ENCODE data around the gene ABLIM3.

Gene ABLIM3

GRCh38 chr5:149132474-149132873, 8.8 kb upstream of the ABLIM3 start:
- no peak for DNase-seq

GRCh38 chr5:149133795-149134777, 7.2 kb upstream of the ABLIM3 start:
- DNase-seq, result peak in 1 of 56 donors; percentile 20

GRCh38 chr5:149134778-149135500, 6.4 kb upstream of the ABLIM3 start:
- no peak for DNase-seq

GRCh38 chr5:149135536-149136201, 5.6 kb upstream of the ABLIM3 start:
- no peak for DNase-seq

GRCh38 chr5:149138182-149138923, 2.9 kb upstream of the ABLIM3 start:
- no peak for DNase-seq

GRCh38 chr5:149140197-149141002, 893 bp upstream of the ABLIM3 start:
- DNase-seq, result no peak

GRCh38 chr5:149141957-149142851, 911 bp downstream of the ABLIM3 start:
- DNase-seq, result peak in 40 of 56 donors; percentile 12 to 73 (median 44)

GRCh38 chr5:149143470-149143869, 2.2 kb downstream of the ABLIM3 start:
- no peak for DNase-seq

GRCh38 chr5:149144637-149145036, 3.3 kb downstream of the ABLIM3 start:
- no peak for DNase-seq

GRCh38 chr5:149145138-149145537, 3.8 kb downstream of the ABLIM3 start:
- no peak for DNase-seq

GRCh38 chr5:149147676-149148075, 6.4 kb downstream of the ABLIM3 start:
- no peak for DNase-seq

GRCh38 chr5:149149942-149150341, 8.6 kb downstream of the ABLIM3 start:
- no peak for DNase-seq

GRCh38 chr5:149150457-149150856, 9.2 kb downstream of the ABLIM3 start:
- no peak for DNase-seq

GRCh38 chr5:149151717-149152116, 10.4 kb downstream of the ABLIM3 start:
- DNase-seq, result no peak

GRCh38 chr5:149152317-149152746, 11.0 kb downstream of the ABLIM3 start:
- DNase-seq, result no peak

GRCh38 chr5:149153193-149153750, 12.0 kb downstream of the ABLIM3 start:
- DNase-seq, result no peak

- DNase-seq, result peak in 12 of 56 donors; percentile 4 to 42 (median 16)
Measured at GRCh38 chr5:149153751-149154610, 12.7 kb downstream of the ABLIM3 start.

GRCh38 chr5:149154650-149155049, 13.4 kb downstream of the ABLIM3 start:
- DNase-seq, result no peak
